Stimulated activated effector memory CD8-positive, alpha-beta T cell treated with anti-CD3 and anti-CD28 coated beads, Interleukin-12 subunit alpha, Interleukin-12 subunit beta, amount 100 ng/mL, for 72 hours (primary cell): ENCODE results near the gene ASTN2.

Experiments used
- ATAC-seq: fragments of 150-1000 bp; cut with Tn5 transposase; 2 replicates; pipeline ENCODE4 v1.10.0; 2021
- DNase-seq, 2 donors: peaks; one replicate each; pipeline ENCODE4 v3.0.0; 2021 to 2022; ENCODE audit warnings: low spot score in 2 of 2
- H3K27ac Mint-ChIP-seq: one replicate; pipeline ENCODE4 v1.8.0; 2022; ENCODE audit warnings: mild to moderate bottlenecking, mixed read lengths
- H3K36me3 Mint-ChIP-seq: one replicate; pipeline ENCODE4 v1.8.0; 2022; ENCODE audit warnings: mild to moderate bottlenecking, mixed read lengths
- H3K4me1 Mint-ChIP-seq: one replicate; pipeline ENCODE4 v1.8.0; 2022; ENCODE audit warnings: mixed read lengths
- H3K4me3 Mint-ChIP-seq: one replicate; pipeline ENCODE4 v1.8.0; 2022; ENCODE audit warnings: mild to moderate bottlenecking, mixed read lengths
- H3K9me3 Mint-ChIP-seq: one replicate; pipeline ENCODE4 v1.8.0; 2022; ENCODE audit warnings: mixed read lengths

Gene ASTN2

GRCh38 chr9:117231012-117231411 is 183.8 kb downstream of the ASTN2 start:
- Mint-ChIP-seq H3K27ac (no peak overlapping the region), H3K36me3 (no peaks in the 10 kb centered on the region), H3K4me1 (no peaks in the 10 kb centered on the region), H3K4me3 (no peak overlapping the region), H3K9me3 (peaks cover 14% of the 10 kb centered on the region)
- ATAC-seq, result no peak
- no peak for DNase-seq

GRCh38 chr9:117224695-117225094 is 190.2 kb downstream of the ASTN2 start:
- ATAC-seq (no peak), DNase-seq (no peak)
- no peak overlapping the region for H3K27ac Mint-ChIP-seq
- H3K4me1 Mint-ChIP-seq, result no peaks in the 10 kb centered on the region
- H3K9me3 Mint-ChIP-seq, result peaks cover 9% of the 10 kb centered on the region
- no peak overlapping the region for H3K4me3 Mint-ChIP-seq
- H3K36me3 Mint-ChIP-seq, result no peaks in the 10 kb centered on the region

GRCh38 chr9:117218951-117219350 is 195.9 kb downstream of the ASTN2 start:
- Mint-ChIP-seq H3K4me1 (no peaks in the 10 kb centered on the region), H3K4me3 (no peak overlapping the region), H3K27ac (no peak overlapping the region), H3K36me3 (no peaks in the 10 kb centered on the region), H3K9me3 (peaks cover 13% of the 10 kb centered on the region)
- ATAC-seq (no peak), DNase-seq (no peak)

GRCh38 chr9:117214416-117214815 is 200.4 kb downstream of the ASTN2 start:
- no peak for DNase-seq
- peaks cover 21% of the 10 kb centered on the region for H3K9me3 Mint-ChIP-seq
- no peak overlapping the region for H3K4me3 Mint-ChIP-seq
- no peak overlapping the region for H3K27ac Mint-ChIP-seq
- ATAC-seq, result no peak
- H3K36me3 Mint-ChIP-seq, result no peaks in the 10 kb centered on the region
- H3K4me1 Mint-ChIP-seq, result no peaks in the 10 kb centered on the region

DNA sequence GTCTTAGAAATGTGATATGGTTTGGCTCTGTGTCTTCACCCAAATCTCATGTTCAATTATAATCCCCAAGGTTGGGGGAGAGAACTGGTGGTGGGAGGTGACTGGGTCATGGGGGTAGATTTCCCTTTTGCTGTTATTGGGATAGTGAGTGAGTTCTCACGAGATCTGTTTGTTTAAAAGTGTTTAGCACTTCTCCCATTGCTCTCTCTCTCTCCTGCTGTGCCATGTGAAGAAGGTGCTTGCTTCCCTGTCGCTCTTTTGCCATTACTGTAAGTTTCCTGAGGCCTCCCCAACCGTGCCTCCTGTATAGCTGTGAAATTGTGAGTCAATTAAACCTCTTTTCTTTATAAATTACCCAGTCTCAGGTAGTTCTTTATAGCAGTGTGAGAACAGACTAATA is 203.6 kb downstream of the ASTN2 start:
- DNase-seq (no peak), ATAC-seq (no peak)
- Mint-ChIP-seq H3K4me3 (no peak overlapping the region), H3K36me3 (no peaks in the 10 kb centered on the region), H3K9me3 (peaks cover 24% of the 10 kb centered on the region), H3K27ac (no peak overlapping the region), H3K4me1 (no peaks in the 10 kb centered on the region)

DNA sequence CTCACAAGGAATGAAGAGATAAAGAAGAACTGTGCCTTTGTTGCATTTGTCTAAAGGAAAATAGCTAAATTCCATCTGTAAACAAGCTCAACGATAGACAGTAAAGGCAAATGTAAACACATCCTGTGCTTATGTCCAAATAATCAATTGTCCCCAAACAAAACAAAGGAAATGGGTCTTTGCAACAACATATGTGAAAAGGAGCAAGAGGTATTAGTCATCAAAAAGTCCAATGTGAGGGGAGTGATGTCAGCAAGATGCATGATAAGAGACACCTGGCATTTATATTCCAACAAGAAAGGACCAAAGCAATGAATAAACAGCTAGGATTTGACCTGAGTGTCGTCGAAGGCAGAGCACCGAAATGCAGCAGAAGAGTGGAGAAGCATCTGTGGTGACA is 209.1 kb downstream of the ASTN2 start:
- ATAC-seq (no peak), DNase-seq (no peak)
- no peak overlapping the region for H3K27ac Mint-ChIP-seq
- H3K36me3 Mint-ChIP-seq, result no peaks in the 10 kb centered on the region
- H3K9me3 Mint-ChIP-seq, result peaks cover 18% of the 10 kb centered on the region
- no peaks in the 10 kb centered on the region for H3K4me1 Mint-ChIP-seq
- H3K4me3 Mint-ChIP-seq, result no peak overlapping the region

DNA sequence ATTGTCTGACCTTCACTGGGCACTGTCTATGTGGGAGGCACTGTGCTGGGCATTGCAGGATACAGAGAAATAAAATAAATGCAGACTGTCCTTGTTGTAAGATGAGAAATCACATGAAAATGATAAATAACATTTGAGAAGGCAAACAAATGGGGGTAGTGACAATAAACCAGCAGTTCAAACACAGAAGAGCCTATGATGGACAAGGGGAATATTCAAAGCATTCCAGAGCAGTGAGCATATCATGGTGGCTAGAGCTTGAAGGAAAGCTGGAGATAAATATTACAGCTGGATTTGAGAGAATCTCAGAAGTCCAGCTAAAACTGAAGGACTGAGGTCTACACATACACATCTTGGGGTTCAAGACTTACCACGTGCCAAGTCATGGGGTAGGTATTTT is 209.9 kb downstream of the ASTN2 start:
- DNase-seq, result no peak
- Mint-ChIP-seq H3K4me1 (no peaks in the 10 kb centered on the region), H3K36me3 (no peaks in the 10 kb centered on the region), H3K27ac (no peak overlapping the region), H3K4me3 (no peak overlapping the region), H3K9me3 (peaks cover 15% of the 10 kb centered on the region)
- ATAC-seq, result no peak

DNA sequence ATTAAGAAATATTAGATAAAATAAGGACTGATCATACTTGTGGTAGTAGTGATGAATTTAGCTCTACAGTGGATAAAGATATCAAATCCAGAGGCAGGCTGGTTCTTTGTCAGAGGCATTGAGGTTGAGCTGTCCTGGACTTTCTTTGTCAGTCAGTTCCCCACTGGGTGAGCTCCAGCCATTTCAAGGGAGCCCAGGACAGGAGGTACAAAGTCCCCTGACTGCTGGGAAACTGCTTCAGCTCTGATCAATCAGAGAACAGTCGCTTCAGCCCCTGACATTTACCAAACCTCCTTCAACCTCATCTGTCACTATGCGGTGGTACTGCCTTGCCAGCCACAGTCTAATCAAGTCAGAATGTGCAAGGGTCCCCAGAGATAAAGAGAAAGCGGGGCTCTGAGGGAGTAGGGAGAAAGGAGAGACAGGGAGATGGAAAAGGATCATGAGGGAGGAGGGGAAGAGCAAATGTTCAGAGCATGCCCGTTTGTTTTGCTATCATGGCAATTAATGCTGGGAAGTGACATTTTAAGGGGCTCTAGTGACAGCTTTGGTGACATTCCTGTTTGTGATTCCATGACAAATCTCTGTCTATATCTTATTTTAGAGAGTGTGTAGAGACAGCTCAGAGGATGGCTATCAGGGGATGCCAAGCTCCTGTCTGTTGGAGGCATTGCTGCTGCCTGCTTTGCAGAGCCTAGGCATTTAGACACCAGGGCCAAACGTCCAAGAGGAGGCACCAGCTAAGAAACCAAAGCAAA is 223.2 kb downstream of the ASTN2 start:
- H3K9me3 Mint-ChIP-seq, result peaks cover 17% of the 10 kb centered on the region
- ATAC-seq (no peak), DNase-seq (no peak)
- H3K27ac Mint-ChIP-seq, result no peak overlapping the region
- no peaks in the 10 kb centered on the region for H3K36me3 Mint-ChIP-seq
- no peaks in the 10 kb centered on the region for H3K4me1 Mint-ChIP-seq
- no peak overlapping the region for H3K4me3 Mint-ChIP-seq

- no peaks in the 10 kb centered on the region for H3K36me3 Mint-ChIP-seq
- no peak for DNase-seq
- ATAC-seq, result no peak
- peaks cover 12% of the 10 kb centered on the region for H3K9me3 Mint-ChIP-seq
- H3K4me1 Mint-ChIP-seq, result no peaks in the 10 kb centered on the region
- no peak overlapping the region for H3K4me3 Mint-ChIP-seq
- no peak overlapping the region for H3K27ac Mint-ChIP-seq
Measured at GRCh38 chr9:117189121-117189520, 225.7 kb downstream of the ASTN2 start.

- Mint-ChIP-seq H3K4me1 (no peaks in the 10 kb centered on the region), H3K9me3 (peaks cover 12% of the 10 kb centered on the region), H3K4me3 (no peak overlapping the region), H3K36me3 (no peaks in the 10 kb centered on the region), H3K27ac (no peak overlapping the region)
- ATAC-seq (no peak), DNase-seq (no peak)
Measured at GRCh38 chr9:117188394-117188793, 226.5 kb downstream of the ASTN2 start.

DNA sequence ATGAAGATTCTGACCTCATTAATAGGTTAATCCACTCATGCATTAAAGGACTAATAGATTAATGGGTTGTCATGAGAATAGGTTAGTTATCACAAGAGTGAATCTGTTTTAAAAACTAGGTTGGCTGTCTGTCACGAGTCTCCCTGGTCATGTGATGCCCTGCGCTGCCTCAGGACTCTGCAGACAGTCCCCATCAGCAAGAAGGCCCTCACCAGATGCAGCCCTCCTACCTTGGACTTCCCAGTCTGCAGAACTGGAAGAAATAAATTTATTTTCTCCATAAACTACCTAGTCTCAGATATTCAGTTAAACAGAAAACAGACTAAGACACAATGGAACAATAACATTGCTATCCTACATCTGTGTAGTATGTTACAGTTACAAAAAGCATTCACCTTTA is 227.4 kb downstream of the ASTN2 start:
- no peak overlapping the region for H3K4me3 Mint-ChIP-seq
- ATAC-seq, result no peak
- DNase-seq, result no peak
- no peak overlapping the region for H3K27ac Mint-ChIP-seq
- no peaks in the 10 kb centered on the region for H3K4me1 Mint-ChIP-seq
- peaks cover 14% of the 10 kb centered on the region for H3K9me3 Mint-ChIP-seq
- no peaks in the 10 kb centered on the region for H3K36me3 Mint-ChIP-seq

DNA sequence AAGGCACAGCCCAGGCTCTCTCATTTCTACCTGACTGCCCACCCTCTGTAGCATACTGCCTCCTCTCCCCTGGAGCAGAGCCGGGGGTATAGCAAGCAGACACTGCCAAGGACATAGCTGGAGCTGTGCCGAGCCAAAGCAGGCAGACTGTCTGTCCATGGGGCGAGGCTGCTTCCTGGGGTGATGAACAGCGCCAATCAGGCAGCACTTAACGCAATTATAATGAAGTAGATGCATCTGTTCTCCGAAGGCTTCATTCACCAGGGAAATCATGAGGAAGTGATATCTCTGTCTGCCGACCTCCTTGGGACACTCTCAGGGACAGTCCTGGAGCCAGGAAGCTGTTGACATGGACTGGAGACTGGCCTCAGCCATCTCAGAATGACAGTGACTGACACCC is 230.7 kb downstream of the ASTN2 start:
- Mint-ChIP-seq H3K9me3 (peaks cover 19% of the 10 kb centered on the region), H3K4me1 (no peaks in the 10 kb centered on the region), H3K27ac (no peak overlapping the region), H3K36me3 (no peaks in the 10 kb centered on the region), H3K4me3 (no peak overlapping the region)
- DNase-seq (no peak), ATAC-seq (no peak)

DNA sequence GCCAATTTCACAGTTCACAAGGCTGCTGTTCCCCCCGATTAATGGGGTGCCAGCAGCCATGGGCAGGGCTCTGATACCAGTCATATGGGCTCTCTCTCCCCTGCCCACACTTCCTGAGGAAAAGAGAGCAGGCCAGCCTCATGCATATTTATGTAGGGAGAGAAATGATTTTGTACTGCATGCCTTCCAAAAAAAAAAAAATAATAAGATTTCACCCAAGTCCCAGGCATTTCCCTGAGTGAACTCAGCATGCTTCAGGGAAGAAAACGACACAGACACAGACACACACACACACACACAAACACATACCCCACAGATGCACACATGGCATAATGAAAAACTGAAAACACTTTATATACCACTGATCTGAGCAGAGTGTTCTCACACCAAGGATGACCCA is 232.8 kb downstream of the ASTN2 start:
- Mint-ChIP-seq H3K9me3 (peaks cover 18% of the 10 kb centered on the region), H3K4me1 (no peaks in the 10 kb centered on the region), H3K36me3 (no peaks in the 10 kb centered on the region), H3K27ac (no peak overlapping the region), H3K4me3 (no peak overlapping the region)
- ATAC-seq (no peak), DNase-seq (no peak)

DNA sequence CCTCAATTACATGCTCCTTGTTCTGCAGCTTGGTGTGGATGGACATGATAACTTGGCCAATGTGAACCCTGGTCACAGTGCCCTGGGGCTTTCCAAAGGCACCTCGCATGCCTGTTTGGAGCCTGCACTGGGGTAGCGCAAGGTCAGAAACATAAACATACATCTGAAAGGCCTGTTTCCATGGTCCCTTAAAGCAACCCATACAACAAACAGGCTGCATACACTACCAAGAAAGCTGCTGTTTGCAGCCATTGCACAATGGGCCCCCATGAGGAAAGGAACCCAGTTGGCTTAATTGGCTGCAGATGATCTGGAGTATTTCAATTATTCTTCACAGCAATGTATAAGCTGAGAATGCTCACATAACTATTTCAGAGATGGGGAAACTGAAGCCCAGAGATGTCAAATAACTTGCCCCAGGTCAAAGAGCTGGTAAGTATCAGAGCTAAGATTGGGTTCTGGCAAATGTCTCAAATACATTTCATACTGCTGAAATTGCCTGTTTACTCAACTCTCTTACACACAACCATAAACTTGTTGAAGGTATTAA is 233.9 kb downstream of the ASTN2 start:
- Mint-ChIP-seq H3K27ac (no peak overlapping the region), H3K4me3 (no peak overlapping the region), H3K36me3 (no peaks in the 10 kb centered on the region), H3K4me1 (no peaks in the 10 kb centered on the region), H3K9me3 (peaks cover 18% of the 10 kb centered on the region)
- DNase-seq (no peak), ATAC-seq (no peak)

DNA sequence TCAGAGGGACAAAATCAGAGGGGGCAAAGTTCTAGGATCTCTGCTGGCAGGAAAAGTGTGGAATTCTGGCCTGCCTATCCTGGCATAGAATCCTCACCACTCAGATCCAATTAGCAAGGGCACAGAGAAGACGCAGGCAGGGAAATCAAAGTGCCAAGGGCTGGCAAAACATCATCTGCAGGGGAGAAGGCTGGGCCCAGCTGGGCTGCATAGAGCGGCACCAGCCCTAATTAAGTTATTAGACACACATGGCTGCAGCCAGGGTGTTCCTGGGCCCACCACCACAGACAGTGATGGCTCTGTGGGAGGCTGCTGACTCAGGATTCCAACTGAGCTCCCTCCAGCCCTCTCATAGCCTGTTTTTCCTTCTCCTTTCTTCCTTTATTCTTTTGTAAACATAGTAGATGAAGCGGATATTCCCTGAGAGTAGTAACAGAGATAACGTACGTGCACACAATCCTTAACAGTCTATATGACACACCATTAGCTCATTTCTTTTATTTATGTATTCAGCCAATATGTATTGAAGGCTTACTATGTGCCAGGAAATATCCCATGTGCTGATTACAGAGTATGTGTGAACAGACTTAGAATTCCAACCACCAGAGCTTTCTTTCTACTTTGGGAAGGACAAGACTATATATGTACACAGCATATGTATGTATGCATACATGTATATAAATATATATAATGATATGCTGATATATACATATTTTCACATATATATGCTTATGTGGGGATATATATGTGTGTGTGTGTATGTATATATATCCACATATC is 236.1 kb downstream of the ASTN2 start:
- ATAC-seq, result no peak
- Mint-ChIP-seq H3K9me3 (peaks cover 15% of the 10 kb centered on the region), H3K27ac (no peak overlapping the region), H3K4me3 (no peak overlapping the region), H3K36me3 (no peaks in the 10 kb centered on the region), H3K4me1 (no peaks in the 10 kb centered on the region)
- DNase-seq, result no peak

DNA sequence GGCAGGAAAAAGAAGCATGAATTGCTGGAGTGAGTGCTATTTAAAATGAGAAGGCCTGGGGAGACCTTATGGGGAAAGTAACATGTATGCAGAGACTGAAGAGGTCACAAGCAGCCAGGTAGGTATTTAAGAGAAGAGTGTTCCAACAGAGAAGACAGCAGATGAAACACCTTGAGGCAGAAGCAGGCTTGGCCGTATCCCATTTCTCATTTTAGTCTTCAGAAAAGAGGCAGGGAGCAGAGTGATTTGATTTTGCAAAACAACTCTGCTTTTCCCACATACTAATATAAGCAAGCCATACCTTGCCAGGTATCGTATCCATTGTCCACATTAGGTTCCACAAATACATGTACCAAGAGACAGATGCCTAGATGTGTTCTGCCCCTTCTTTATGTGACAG is 244.3 kb downstream of the ASTN2 start:
- peaks cover 7% of the 10 kb centered on the region for H3K9me3 Mint-ChIP-seq
- ATAC-seq, result no peak
- H3K4me3 Mint-ChIP-seq, result no peak overlapping the region
- H3K27ac Mint-ChIP-seq, result no peak overlapping the region
- H3K36me3 Mint-ChIP-seq, result no peaks in the 10 kb centered on the region
- no peak for DNase-seq
- no peaks in the 10 kb centered on the region for H3K4me1 Mint-ChIP-seq
